PFSK-1 (cell line): ENCODE data around the gene SHISA7.

Source experiments
- POLR2AphosphoS5 ChIP-seq: IDR thresholded peaks from 2 replicates; pipeline ENCODE4 v1.6.1; 2012; ENCODE audit warnings: low read depth, mild to moderate bottlenecking, control low read depth, low read length, moderate library complexity
- TAF1 ChIP-seq: IDR thresholded peaks from 2 replicates; pipeline ENCODE4 v1.6.1; 2012; ENCODE audit warnings: low read length, control low read depth, borderline replicate concordance; ENCODE audit not compliant: insufficient read depth

DNA sequence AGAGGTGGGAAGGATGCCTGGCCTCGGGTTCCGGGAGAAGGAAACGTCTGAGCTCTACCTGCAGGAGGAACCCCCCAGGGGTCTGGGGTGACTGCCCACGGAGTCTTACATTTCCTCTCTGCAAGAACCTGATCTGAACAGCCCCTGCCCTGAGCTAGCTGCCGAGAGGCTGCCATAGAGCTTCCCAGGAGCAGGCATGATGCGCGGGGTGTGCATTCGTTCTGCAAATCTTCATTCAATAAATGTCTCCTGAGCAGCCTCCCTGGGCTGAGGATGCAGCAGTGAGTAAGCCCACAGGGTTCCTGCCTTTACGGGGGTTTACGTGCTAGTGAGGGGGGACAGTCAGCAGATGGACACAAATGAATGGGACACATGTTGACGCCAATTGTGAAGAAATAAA is 1.5 kb upstream of the SHISA7 start:
- TF ChIP-seq POLR2AphosphoS5 (no peak), TAF1 (no peak)
